ENCODE results near the gene TTC28. TPM values are rescaled to one million over a fixed set of nuclear protein-coding genes. Genes with fewer than 3 reads are reported as not detected.

The TTC28 gene
- total RNA-seq, 1 donor from 2014 or later, result 16.4 TPM

GRCh38 chr22:27985323-27986275 is 694.0 kb downstream of the TTC28 start:
- H3K4me1 ChIP-seq, result peaks cover 40% of the 10 kb centered on the region
- intact Hi-C loops (cut with micrococcal nuclease), result no loop called here
- no peak for TF ChIP-seq CTCF (IDR thresholded peaks at IDR 0.05; ENCODE audit: borderline replicate concordance)
- H3K9me3 ChIP-seq (replicated peaks), result no peaks in the 10 kb centered on the region
- H3K27ac ChIP-seq (replicated peaks), result no peak overlapping the region
- H3K27me3 ChIP-seq (ENCODE audit: low read depth), result no peaks in the 10 kb centered on the region
- no peak for DNase-seq
- H3K4me3 ChIP-seq, result no peak overlapping the region
- H3K36me3 ChIP-seq, result peaks cover 42% of the 10 kb centered on the region

GRCh38 chr22:27984723-27985122 is 694.9 kb downstream of the TTC28 start:
- H3K27me3 ChIP-seq (ENCODE audit: low read depth), result no peaks in the 10 kb centered on the region
- no peak overlapping the region for H3K4me3 ChIP-seq
- no peaks in the 10 kb centered on the region for H3K9me3 ChIP-seq (replicated peaks)
- no peak for DNase-seq
- H3K27ac ChIP-seq (replicated peaks), result no peak overlapping the region
- intact Hi-C loops (cut with micrococcal nuclease), result no loop called here
- no peak for TF ChIP-seq CTCF (IDR thresholded peaks at IDR 0.05; ENCODE audit: borderline replicate concordance)
- H3K4me1 ChIP-seq, result peaks cover 31% of the 10 kb centered on the region
- peaks cover 42% of the 10 kb centered on the region for H3K36me3 ChIP-seq

- intact Hi-C loops (cut with micrococcal nuclease), result no loop called here
- TF ChIP-seq CTCF (IDR thresholded peaks at IDR 0.05; ENCODE audit: borderline replicate concordance), result no peak
- Histone ChIP-seq H3K4me1 (peaks cover 26% of the 10 kb centered on the region), H3K27me3 (ENCODE audit: low read depth) (no peaks in the 10 kb centered on the region), H3K4me3 (no peak overlapping the region), H3K36me3 (peaks cover 42% of the 10 kb centered on the region), H3K27ac (replicated peaks) (no peak overlapping the region), H3K9me3 (replicated peaks) (no peaks in the 10 kb centered on the region)
- no peak for DNase-seq
These were observed 695.5 kb downstream of the TTC28 start for GRCh38 chr22:27984001-27984695.

- Histone ChIP-seq H3K4me1 (peaks cover 29% of the 10 kb centered on the region), H3K27ac (replicated peaks) (no peak overlapping the region), H3K36me3 (peaks cover 42% of the 10 kb centered on the region), H3K4me3 (no peak overlapping the region), H3K27me3 (ENCODE audit: low read depth) (no peaks in the 10 kb centered on the region), H3K9me3 (replicated peaks) (no peaks in the 10 kb centered on the region)
- intact Hi-C loops (cut with micrococcal nuclease), result no loop called here
- no peak for DNase-seq
- no peak for TF ChIP-seq CTCF (IDR thresholded peaks at IDR 0.05; ENCODE audit: borderline replicate concordance)
These were observed 696.3 kb downstream of the TTC28 start for GRCh38 chr22:27983361-27983791.

- intact Hi-C loops (cut with micrococcal nuclease), result no loop called here
- no peak for DNase-seq
- no peak for TF ChIP-seq CTCF (IDR thresholded peaks at IDR 0.05; ENCODE audit: borderline replicate concordance)
- peaks cover 42% of the 10 kb centered on the region for H3K36me3 ChIP-seq
- H3K4me3 ChIP-seq, result no peak overlapping the region
- H3K4me1 ChIP-seq, result peaks cover 31% of the 10 kb centered on the region
- no peaks in the 10 kb centered on the region for H3K9me3 ChIP-seq (replicated peaks)
- H3K27ac ChIP-seq (replicated peaks), result no peak overlapping the region
- H3K27me3 ChIP-seq (ENCODE audit: low read depth), result no peaks in the 10 kb centered on the region
These were observed 696.9 kb downstream of the TTC28 start for GRCh38 chr22:27982630-27983180.

Measured in left ventricle myocardium inferior (tissue), 1 donor.